SK-N-SH (cell line): ENCODE results near the gene GPR34.

ENCODE experiments used
- EP300 ChIP-seq, 2 experiments: IDR thresholded peaks; 2 replicates each; pipeline versions ENCODE4 v1.4.0 to v1.6.1; 2012; ENCODE audit warnings: borderline replicate concordance in 1 of 2, low read depth in 1 of 2, low read length in 1 of 2
- EZH2phosphoT487 ChIP-seq: fragments of 200-600 bp; sonication (generic); IDR thresholded peaks from 2 replicates; pipeline ENCODE4 v1.6.1; 2017; ENCODE audit warnings: low read depth, mixed run types, mild to moderate bottlenecking, antibody characterized with exemption, moderate library complexity, borderline replicate concordance
- FOSL2 ChIP-seq: IDR thresholded peaks from 2 replicates; pipeline ENCODE4 v1.4.0; 2012; ENCODE audit warnings: low read depth, mild to moderate bottlenecking, moderate library complexity, borderline replicate concordance
- FOXM1 ChIP-seq: IDR thresholded peaks from 2 replicates; pipeline ENCODE4 v1.4.0; 2012; ENCODE audit warnings: low read depth, mild to moderate bottlenecking
- NRF1 ChIP-seq: IDR thresholded peaks from 2 replicates; pipeline ENCODE4 v1.6.1; 2012; ENCODE audit warnings: low read depth, mild to moderate bottlenecking, low read length
- POLR2AphosphoS5 ChIP-seq: IDR thresholded peaks from 2 replicates; pipeline ENCODE4 v1.6.1; 2012; ENCODE audit warnings: low read depth, low read length
- RAD21 ChIP-seq: IDR thresholded peaks from 2 replicates; pipeline ENCODE4 v1.6.1; 2012; ENCODE audit warnings: mild to moderate bottlenecking, low read length
- RFX5 ChIP-seq: IDR thresholded peaks from 2 replicates; pipeline ENCODE4 v1.6.1; 2012; ENCODE audit warnings: mild to moderate bottlenecking, improper control_type of control experiment, low read length
- SIN3A ChIP-seq: IDR thresholded peaks from 2 replicates; pipeline ENCODE4 v1.6.1; 2012; ENCODE audit warnings: low read depth, mild to moderate bottlenecking, low read length, moderate library complexity, borderline replicate concordance
- USF1 ChIP-seq: IDR thresholded peaks from 2 replicates; pipeline ENCODE4 v1.4.0; 2012; ENCODE audit warnings: low read depth, borderline replicate concordance
- TF ChIP-seq, protein P1 (sequence below): fragments of 200-600 bp; sonication (generic); IDR thresholded peaks from 2 replicates; pipeline ENCODE4 v1.6.1; 2017; ENCODE audit warnings: antibody characterized with exemption, mild to moderate bottlenecking, moderate library complexity
- TF ChIP-seq, protein P2 (sequence below): fragments of 150-350 bp; IDR thresholded peaks from 2 replicates; pipeline ENCODE4 v1.6.1; 2016; ENCODE audit warnings: mild to moderate bottlenecking, low read depth, low read length
- TF ChIP-seq, protein P3 (sequence below): IDR thresholded peaks from 2 replicates; pipeline ENCODE4 v1.4.0; 2012; ENCODE audit warnings: low read depth, borderline replicate concordance
- TF ChIP-seq, protein P4 (sequence below): fragments of 150-350 bp; IDR thresholded peaks from 2 replicates; pipeline ENCODE4 v1.6.1; 2017; ENCODE audit warnings: antibody characterized with exemption, low read length, low read depth, borderline replicate concordance

GRCh38 chrX:41653125-41653524 is 35.6 kb upstream of the GPR34 start:
- TF ChIP-seq, protein P1, sequence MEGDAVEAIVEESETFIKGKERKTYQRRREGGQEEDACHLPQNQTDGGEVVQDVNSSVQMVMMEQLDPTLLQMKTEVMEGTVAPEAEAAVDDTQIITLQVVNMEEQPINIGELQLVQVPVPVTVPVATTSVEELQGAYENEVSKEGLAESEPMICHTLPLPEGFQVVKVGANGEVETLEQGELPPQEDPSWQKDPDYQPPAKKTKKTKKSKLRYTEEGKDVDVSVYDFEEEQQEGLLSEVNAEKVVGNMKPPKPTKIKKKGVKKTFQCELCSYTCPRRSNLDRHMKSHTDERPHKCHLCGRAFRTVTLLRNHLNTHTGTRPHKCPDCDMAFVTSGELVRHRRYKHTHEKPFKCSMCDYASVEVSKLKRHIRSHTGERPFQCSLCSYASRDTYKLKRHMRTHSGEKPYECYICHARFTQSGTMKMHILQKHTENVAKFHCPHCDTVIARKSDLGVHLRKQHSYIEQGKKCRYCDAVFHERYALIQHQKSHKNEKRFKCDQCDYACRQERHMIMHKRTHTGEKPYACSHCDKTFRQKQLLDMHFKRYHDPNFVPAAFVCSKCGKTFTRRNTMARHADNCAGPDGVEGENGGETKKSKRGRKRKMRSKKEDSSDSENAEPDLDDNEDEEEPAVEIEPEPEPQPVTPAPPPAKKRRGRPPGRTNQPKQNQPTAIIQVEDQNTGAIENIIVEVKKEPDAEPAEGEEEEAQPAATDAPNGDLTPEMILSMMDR = no peak
- TF ChIP-seq NRF1 = no peak
- TF ChIP-seq FOXM1 = no peak
- TF ChIP-seq EP300 (IDR thresholded peaks at IDR 0.05; ENCODE audit: borderline replicate concordance in 1 of 2, low read depth in 1 of 2, low read length in 1 of 2) = no peak
- no peak for TF ChIP-seq POLR2AphosphoS5
- no peak for TF ChIP-seq RAD21
- no peak for TF ChIP-seq SIN3A
- TF ChIP-seq, protein P2, sequence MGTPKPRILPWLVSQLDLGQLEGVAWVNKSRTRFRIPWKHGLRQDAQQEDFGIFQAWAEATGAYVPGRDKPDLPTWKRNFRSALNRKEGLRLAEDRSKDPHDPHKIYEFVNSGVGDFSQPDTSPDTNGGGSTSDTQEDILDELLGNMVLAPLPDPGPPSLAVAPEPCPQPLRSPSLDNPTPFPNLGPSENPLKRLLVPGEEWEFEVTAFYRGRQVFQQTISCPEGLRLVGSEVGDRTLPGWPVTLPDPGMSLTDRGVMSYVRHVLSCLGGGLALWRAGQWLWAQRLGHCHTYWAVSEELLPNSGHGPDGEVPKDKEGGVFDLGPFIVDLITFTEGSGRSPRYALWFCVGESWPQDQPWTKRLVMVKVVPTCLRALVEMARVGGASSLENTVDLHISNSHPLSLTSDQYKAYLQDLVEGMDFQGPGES = no peak
- TF ChIP-seq, protein P3, sequence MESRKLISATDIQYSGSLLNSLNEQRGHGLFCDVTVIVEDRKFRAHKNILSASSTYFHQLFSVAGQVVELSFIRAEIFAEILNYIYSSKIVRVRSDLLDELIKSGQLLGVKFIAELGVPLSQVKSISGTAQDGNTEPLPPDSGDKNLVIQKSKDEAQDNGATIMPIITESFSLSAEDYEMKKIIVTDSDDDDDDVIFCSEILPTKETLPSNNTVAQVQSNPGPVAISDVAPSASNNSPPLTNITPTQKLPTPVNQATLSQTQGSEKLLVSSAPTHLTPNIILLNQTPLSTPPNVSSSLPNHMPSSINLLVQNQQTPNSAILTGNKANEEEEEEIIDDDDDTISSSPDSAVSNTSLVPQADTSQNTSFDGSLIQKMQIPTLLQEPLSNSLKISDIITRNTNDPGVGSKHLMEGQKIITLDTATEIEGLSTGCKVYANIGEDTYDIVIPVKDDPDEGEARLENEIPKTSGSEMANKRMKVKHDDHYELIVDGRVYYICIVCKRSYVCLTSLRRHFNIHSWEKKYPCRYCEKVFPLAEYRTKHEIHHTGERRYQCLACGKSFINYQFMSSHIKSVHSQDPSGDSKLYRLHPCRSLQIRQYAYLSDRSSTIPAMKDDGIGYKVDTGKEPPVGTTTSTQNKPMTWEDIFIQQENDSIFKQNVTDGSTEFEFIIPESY = no peak
- TF ChIP-seq, protein P4, sequence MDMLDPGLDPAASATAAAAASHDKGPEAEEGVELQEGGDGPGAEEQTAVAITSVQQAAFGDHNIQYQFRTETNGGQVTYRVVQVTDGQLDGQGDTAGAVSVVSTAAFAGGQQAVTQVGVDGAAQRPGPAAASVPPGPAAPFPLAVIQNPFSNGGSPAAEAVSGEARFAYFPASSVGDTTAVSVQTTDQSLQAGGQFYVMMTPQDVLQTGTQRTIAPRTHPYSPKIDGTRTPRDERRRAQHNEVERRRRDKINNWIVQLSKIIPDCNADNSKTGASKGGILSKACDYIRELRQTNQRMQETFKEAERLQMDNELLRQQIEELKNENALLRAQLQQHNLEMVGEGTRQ = no peak
- no peak for TF ChIP-seq EZH2phosphoT487
- no peak for TF ChIP-seq USF1
- no peak for TF ChIP-seq RFX5
- TF ChIP-seq FOSL2 = no peak
